ENCODE measurements around the gene OR10W1.

DNA sequence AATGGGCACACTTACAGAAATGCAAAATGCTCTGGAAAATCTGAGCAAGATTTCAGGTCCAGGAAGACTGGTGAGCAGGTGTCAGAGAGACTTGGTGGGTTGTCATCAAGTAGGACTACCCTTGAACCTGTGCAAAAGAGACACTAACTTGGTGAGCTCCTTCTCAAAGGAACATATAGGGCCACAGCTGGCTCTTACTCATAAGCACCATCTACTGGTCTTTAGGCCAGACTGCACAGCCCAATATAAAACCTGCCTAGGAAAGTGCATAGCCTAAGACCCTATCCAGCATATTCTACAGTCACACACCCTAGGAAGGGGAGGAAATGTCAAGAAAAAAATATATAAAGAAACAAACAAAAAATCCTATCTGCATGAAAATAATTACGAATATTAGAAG is 18.2 kb upstream of the OR10W1 start:
- TF ChIP-seq, protein P1, sequence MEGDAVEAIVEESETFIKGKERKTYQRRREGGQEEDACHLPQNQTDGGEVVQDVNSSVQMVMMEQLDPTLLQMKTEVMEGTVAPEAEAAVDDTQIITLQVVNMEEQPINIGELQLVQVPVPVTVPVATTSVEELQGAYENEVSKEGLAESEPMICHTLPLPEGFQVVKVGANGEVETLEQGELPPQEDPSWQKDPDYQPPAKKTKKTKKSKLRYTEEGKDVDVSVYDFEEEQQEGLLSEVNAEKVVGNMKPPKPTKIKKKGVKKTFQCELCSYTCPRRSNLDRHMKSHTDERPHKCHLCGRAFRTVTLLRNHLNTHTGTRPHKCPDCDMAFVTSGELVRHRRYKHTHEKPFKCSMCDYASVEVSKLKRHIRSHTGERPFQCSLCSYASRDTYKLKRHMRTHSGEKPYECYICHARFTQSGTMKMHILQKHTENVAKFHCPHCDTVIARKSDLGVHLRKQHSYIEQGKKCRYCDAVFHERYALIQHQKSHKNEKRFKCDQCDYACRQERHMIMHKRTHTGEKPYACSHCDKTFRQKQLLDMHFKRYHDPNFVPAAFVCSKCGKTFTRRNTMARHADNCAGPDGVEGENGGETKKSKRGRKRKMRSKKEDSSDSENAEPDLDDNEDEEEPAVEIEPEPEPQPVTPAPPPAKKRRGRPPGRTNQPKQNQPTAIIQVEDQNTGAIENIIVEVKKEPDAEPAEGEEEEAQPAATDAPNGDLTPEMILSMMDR (IDR thresholded peaks at IDR 0.05; ENCODE audit: poor library complexity), result peak; percentile 54
- no peak for TF ChIP-seq EZH2phosphoT487 (IDR thresholded peaks at IDR 0.05; ENCODE audit: low read depth, severe bottlenecking, unreplicated experiment)

Data from hepatocyte (in vitro differentiated cells).